Muscle layer of colon (tissue), 2 donors: ENCODE data around the gene MYO18B.

Source experiments
- H3K27ac ChIP-seq: one replicate; pipeline ENCODE4 v1.7.0; 2013; ENCODE audit warnings: low read depth, mild to moderate bottlenecking, low read length, moderate library complexity
- H3K27me3 ChIP-seq, 2 donors: one replicate each; pipeline ENCODE4 v1.7.0; 2013; ENCODE audit warnings: low read length in 2 of 2, mild to moderate bottlenecking in 2 of 2; ENCODE audit not compliant: insufficient read depth in 2 of 2, control insufficient read depth in 1 of 2
- H3K36me3 ChIP-seq: one replicate; pipeline ENCODE4 v1.7.0; 2013; ENCODE audit warnings: mild to moderate bottlenecking, low read length; ENCODE audit not compliant: insufficient read depth
- H3K4me1 ChIP-seq: one replicate; pipeline ENCODE4 v1.7.0; 2013; ENCODE audit warnings: mild to moderate bottlenecking, low read length; ENCODE audit not compliant: insufficient read depth
- H3K4me3 ChIP-seq, 2 donors: one replicate each; pipeline ENCODE4 v1.7.0; 2013; ENCODE audit warnings: low read length in 2 of 2, low read depth in 1 of 2, mild to moderate bottlenecking in 1 of 2, moderate library complexity in 1 of 2
- H3K9ac ChIP-seq: one replicate; pipeline ENCODE4 v1.7.0; 2013; ENCODE audit warnings: low read length
- H3K9me3 ChIP-seq: one replicate; pipeline ENCODE4 v1.7.0; 2013; ENCODE audit warnings: mild to moderate bottlenecking, low read length
- donor health status: abdominal sarcoma.
- donor health status: Adenocarcinoma of cecum.

Gene MYO18B

GRCh38 chr22:25919452-25919851 is 177.5 kb downstream of the MYO18B start:
- Histone ChIP-seq H3K9ac (no peak overlapping the region), H3K36me3 (no peaks in the 10 kb centered on the region), H3K27ac (no peak overlapping the region), H3K4me1 (no peaks in the 10 kb centered on the region), H3K4me3 (no peak overlapping the region), H3K27me3 (peaks cover 0 to 5% of the 10 kb centered on the region in 2 donors), H3K9me3 (no peaks in the 10 kb centered on the region)

- H3K9ac ChIP-seq, result no peak overlapping the region
- no peak overlapping the region for H3K27ac ChIP-seq
- peaks cover 5% of the 10 kb centered on the region in 2 donors for H3K27me3 ChIP-seq
- no peaks in the 10 kb centered on the region for H3K36me3 ChIP-seq
- H3K4me3 ChIP-seq, result no peak overlapping the region
- no peaks in the 10 kb centered on the region for H3K9me3 ChIP-seq
- no peaks in the 10 kb centered on the region for H3K4me1 ChIP-seq
Observed at GRCh38 chr22:25922141-25922540, 180.2 kb downstream of the MYO18B start.

- peaks cover 5% of the 10 kb centered on the region in 2 donors for H3K27me3 ChIP-seq
- no peaks in the 10 kb centered on the region for H3K9me3 ChIP-seq
- H3K27ac ChIP-seq, result no peak overlapping the region
- H3K4me1 ChIP-seq, result no peaks in the 10 kb centered on the region
- no peak overlapping the region for H3K9ac ChIP-seq
- H3K4me3 ChIP-seq, result no peak overlapping the region
- H3K36me3 ChIP-seq, result no peaks in the 10 kb centered on the region
Observed at GRCh38 chr22:25923914-25924313, 181.9 kb downstream of the MYO18B start.

GRCh38 chr22:25928038-25928437 is 186.1 kb downstream of the MYO18B start:
- Histone ChIP-seq H3K36me3 (no peaks in the 10 kb centered on the region), H3K4me3 (no peak overlapping the region), H3K9ac (no peak overlapping the region), H3K9me3 (no peaks in the 10 kb centered on the region), H3K4me1 (no peaks in the 10 kb centered on the region), H3K27me3 (peaks cover 5% of the 10 kb centered on the region in 2 donors), H3K27ac (no peak overlapping the region)

GRCh38 chr22:25929321-25929878 is 187.4 kb downstream of the MYO18B start:
- no peak overlapping the region for H3K4me3 ChIP-seq
- no peaks in the 10 kb centered on the region for H3K9me3 ChIP-seq
- H3K4me1 ChIP-seq, result no peaks in the 10 kb centered on the region
- H3K36me3 ChIP-seq, result no peaks in the 10 kb centered on the region
- H3K27me3 ChIP-seq, result peaks cover 0 to 5% of the 10 kb centered on the region in 2 donors
- no peak overlapping the region for H3K27ac ChIP-seq
- H3K9ac ChIP-seq, result no peak overlapping the region

GRCh38 chr22:25930083-25930482 is 188.1 kb downstream of the MYO18B start:
- no peak overlapping the region for H3K9ac ChIP-seq
- H3K27me3 ChIP-seq, result no peaks in the 10 kb centered on the region
- no peak overlapping the region for H3K27ac ChIP-seq
- H3K4me3 ChIP-seq, result no peak overlapping the region
- no peaks in the 10 kb centered on the region for H3K9me3 ChIP-seq
- H3K36me3 ChIP-seq, result no peaks in the 10 kb centered on the region
- H3K4me1 ChIP-seq, result no peaks in the 10 kb centered on the region

GRCh38 chr22:25930788-25931310 is 188.9 kb downstream of the MYO18B start:
- Histone ChIP-seq H3K27ac (no peak overlapping the region), H3K36me3 (no peaks in the 10 kb centered on the region), H3K9me3 (no peaks in the 10 kb centered on the region), H3K4me3 (no peak overlapping the region), H3K9ac (no peak overlapping the region), H3K4me1 (no peaks in the 10 kb centered on the region), H3K27me3 (peaks cover 0 to 3% of the 10 kb centered on the region in 2 donors)

- no peak overlapping the region for H3K9ac ChIP-seq
- no peak overlapping the region for H3K4me3 ChIP-seq
- H3K4me1 ChIP-seq, result no peaks in the 10 kb centered on the region
- peaks cover 0 to 3% of the 10 kb centered on the region in 2 donors for H3K27me3 ChIP-seq
- H3K9me3 ChIP-seq, result no peaks in the 10 kb centered on the region
- no peaks in the 10 kb centered on the region for H3K36me3 ChIP-seq
- no peak overlapping the region for H3K27ac ChIP-seq
Observed at GRCh38 chr22:25933158-25933788, 191.3 kb downstream of the MYO18B start.

GRCh38 chr22:25935266-25936058 is 193.5 kb downstream of the MYO18B start:
- Histone ChIP-seq H3K36me3 (no peaks in the 10 kb centered on the region), H3K4me1 (no peaks in the 10 kb centered on the region), H3K9ac (no peak overlapping the region), H3K9me3 (no peaks in the 10 kb centered on the region), H3K27ac (no peak overlapping the region), H3K4me3 (no peak overlapping the region), H3K27me3 (peaks cover 0 to 4% of the 10 kb centered on the region in 2 donors)

GRCh38 chr22:25938151-25938550 is 196.2 kb downstream of the MYO18B start:
- H3K36me3 ChIP-seq, result no peaks in the 10 kb centered on the region
- no peak overlapping the region for H3K4me3 ChIP-seq
- H3K4me1 ChIP-seq, result no peaks in the 10 kb centered on the region
- peaks cover 0 to 8% of the 10 kb centered on the region in 2 donors for H3K27me3 ChIP-seq
- no peak overlapping the region for H3K9ac ChIP-seq
- H3K27ac ChIP-seq, result no peak overlapping the region
- no peaks in the 10 kb centered on the region for H3K9me3 ChIP-seq

- no peaks in the 10 kb centered on the region for H3K9me3 ChIP-seq
- peaks cover 0 to 8% of the 10 kb centered on the region in 2 donors for H3K27me3 ChIP-seq
- H3K4me1 ChIP-seq, result no peaks in the 10 kb centered on the region
- no peaks in the 10 kb centered on the region for H3K36me3 ChIP-seq
- H3K4me3 ChIP-seq, result no peak overlapping the region
- H3K27ac ChIP-seq, result no peak overlapping the region
- no peak overlapping the region for H3K9ac ChIP-seq
Observed at GRCh38 chr22:25939384-25939783, 197.4 kb downstream of the MYO18B start.
